RWPE1 (cell line): ENCODE data around the gene ASZ1.

Source experiments
- CTCF ChIA-PET: fragments of 350-600 bp; sonication (Branson Sonifier 250); formaldehyde crosslinking; extraction: SDS; loops from one replicate; lab custom pipeline; 2021; lab: Yijun Ruan, JAX
- POLR2A ChIA-PET: fragments of 400-600 bp; formaldehyde crosslinking; extraction: SDS; loops from one replicate; lab custom pipeline; 2020; ENCODE audit warnings: antibody characterized with exemption; ENCODE audit not compliant: low non-redundant PET; lab: Yijun Ruan, JAX
- DNase-seq: peaks from one replicate; pipeline ENCODE4 v3.0.0; 2012; ENCODE audit warnings: low spot score
- H3K27ac ChIP-seq: fragments of 450-650 bp; 2 replicates; pipeline ENCODE4 v1.5.1; 2017
- TF ChIP-seq, protein P1 (sequence below): fragments of 450-650 bp; conservative IDR thresholded peaks from 2 replicates; pipeline ENCODE4 v1.5.1; 2017; ENCODE audit warnings: low read depth, mild to moderate bottlenecking

Gene ASZ1

DNA sequence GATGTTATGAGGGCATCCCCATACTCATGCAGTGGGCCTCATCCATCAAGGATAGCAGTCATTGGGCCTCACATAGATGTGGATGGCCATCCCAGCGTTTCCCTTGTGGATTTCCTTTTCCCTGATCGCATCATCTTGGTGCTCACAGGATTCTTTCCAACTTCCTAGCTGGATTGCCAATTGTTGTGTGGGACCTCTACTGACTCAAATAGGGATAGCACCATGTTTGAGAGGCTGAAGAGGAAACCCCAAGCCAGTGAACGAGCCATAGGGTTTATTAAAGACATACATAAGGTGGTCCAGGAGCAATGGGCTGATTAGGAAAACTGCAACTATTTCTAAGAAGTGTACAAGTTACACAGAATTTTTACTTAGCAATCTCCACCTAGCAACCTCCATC lies 21.8 kb downstream of the ASZ1 start:
- TF ChIP-seq, protein P1, sequence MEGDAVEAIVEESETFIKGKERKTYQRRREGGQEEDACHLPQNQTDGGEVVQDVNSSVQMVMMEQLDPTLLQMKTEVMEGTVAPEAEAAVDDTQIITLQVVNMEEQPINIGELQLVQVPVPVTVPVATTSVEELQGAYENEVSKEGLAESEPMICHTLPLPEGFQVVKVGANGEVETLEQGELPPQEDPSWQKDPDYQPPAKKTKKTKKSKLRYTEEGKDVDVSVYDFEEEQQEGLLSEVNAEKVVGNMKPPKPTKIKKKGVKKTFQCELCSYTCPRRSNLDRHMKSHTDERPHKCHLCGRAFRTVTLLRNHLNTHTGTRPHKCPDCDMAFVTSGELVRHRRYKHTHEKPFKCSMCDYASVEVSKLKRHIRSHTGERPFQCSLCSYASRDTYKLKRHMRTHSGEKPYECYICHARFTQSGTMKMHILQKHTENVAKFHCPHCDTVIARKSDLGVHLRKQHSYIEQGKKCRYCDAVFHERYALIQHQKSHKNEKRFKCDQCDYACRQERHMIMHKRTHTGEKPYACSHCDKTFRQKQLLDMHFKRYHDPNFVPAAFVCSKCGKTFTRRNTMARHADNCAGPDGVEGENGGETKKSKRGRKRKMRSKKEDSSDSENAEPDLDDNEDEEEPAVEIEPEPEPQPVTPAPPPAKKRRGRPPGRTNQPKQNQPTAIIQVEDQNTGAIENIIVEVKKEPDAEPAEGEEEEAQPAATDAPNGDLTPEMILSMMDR: no peak
- CTCF ChIA-PET: interaction anchor here (0.7 kb wide), 1 partner anchor 168 kb away, joined by 4 read pairs; no protein-coding TSS in a partner anchor
- POLR2A ChIA-PET: no interaction called here
- H3K27ac ChIP-seq: no peak overlapping the region
- DNase-seq: no peak

DNA sequence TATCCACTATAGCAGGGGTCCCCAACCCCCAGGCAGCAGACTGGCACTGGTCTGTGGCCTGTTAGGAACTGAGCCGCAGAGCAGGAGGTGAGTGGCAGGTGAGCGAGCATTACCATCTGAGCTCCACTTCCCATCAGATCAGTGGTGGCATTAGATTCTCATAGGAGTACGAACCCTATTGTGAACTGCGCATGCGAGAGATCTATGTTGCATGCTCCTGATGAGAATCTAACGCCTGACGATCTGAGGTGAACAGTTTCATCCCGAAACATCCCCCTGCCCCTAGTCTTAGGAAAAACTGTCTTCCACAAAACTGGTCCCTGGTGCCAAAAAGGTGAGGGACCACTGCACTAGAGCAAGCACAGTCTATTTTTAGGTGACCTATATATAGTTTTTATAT lies 23.6 kb downstream of the ASZ1 start:
- ChIA-PET CTCF (no interaction called here), POLR2A (no interaction called here)
- H3K27ac ChIP-seq: no peak overlapping the region
- TF ChIP-seq, protein P1: no peak
- DNase-seq: no peak

DNA sequence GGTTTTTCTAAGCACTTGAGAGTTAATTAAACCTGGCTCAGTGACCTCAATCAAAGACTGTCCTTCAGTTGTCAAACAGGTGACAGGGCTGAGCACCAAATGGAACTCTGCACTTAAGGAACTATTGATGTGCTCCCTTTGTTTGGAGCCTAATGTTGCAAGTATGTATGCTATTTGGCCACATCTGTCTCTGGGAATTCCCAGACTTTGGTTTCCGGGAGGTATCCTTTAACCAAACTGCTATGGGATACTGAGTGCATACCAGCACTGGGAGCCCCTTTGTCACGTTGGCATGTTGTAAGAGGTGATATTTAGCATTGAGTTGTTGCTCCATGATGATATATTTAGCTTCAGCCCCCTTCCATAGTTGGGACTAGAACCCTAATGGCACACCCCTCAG lies 25.2 kb downstream of the ASZ1 start:
- ChIA-PET CTCF (no interaction called here), POLR2A (no interaction called here)
- no peak for DNase-seq
- TF ChIP-seq, protein P1: no peak
- no peak overlapping the region for H3K27ac ChIP-seq

DNA sequence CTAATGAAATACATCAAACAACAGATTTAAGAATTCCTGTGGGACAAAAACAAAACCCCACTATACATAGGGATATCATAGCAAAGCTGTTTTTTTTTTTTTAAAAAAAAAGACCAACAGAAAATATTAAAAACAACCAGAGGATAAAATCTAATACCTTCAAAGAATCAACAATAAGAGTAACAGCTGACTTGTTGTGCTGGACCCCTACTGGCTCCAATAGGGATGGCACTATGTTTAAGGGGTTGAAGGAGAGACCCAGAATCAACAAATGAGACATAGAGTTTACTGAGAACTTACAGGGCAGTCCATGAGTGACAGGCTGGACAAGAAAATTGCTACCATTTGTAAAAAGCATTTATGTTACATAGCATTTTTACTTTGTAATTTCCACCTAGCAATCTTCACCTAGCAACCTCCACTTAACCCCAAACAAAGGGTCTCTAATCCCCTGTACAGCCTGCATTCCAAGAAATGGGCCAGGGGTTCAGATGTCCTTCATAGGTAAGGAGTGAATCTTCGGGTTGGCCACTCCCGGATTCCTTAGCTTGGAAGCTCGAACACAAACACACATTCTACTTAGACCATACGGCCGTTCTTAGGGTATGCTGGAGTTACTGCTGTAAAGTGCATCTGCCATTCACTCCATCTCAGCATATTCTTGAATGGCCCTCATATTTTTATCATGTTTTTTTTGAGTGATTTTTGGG lies 25.8 kb downstream of the ASZ1 start:
- TF ChIP-seq, protein P1: no peak
- ChIA-PET CTCF (no interaction called here), POLR2A (no interaction called here)
- DNase-seq: peak; percentile 12
- no peak overlapping the region for H3K27ac ChIP-seq

DNA sequence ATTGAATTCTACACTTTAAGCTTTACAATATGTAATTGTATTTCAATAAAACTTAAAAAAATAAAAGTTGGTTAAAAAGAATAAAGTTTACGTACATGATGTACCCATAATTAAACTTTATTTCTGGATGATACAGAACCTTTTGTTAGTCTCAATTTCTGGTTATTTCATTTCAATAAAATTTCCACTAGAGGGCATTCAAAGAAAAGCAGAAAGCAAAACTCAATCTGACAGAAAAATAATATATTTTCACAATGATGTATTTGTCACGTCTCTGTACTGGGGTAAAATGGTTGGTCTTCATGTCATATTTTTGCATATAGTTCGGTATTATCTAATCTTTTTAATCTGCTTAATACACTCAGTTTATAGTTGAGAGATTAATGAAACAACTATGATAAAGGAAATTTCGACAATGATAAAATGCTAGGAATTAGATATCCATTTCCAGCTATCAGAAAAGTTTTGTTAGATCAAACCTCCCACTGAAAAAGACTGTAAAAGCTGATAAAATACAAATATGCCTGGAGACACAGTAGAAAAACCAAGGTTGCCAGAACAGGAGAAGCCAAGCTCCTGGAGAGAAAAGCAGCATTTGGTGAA lies 27.4 kb downstream of the ASZ1 start:
- ChIA-PET CTCF (interaction anchor here (0.6 to 0.8 kb wide), 2 partner anchors 22 to 81 kb away, joined by 3 to 5 read pairs; no protein-coding TSS in a partner anchor), POLR2A (no interaction called here)
- peak; percentile 14 for DNase-seq
- no peak overlapping the region for H3K27ac ChIP-seq
- TF ChIP-seq, protein P1: peak; percentile 71

DNA sequence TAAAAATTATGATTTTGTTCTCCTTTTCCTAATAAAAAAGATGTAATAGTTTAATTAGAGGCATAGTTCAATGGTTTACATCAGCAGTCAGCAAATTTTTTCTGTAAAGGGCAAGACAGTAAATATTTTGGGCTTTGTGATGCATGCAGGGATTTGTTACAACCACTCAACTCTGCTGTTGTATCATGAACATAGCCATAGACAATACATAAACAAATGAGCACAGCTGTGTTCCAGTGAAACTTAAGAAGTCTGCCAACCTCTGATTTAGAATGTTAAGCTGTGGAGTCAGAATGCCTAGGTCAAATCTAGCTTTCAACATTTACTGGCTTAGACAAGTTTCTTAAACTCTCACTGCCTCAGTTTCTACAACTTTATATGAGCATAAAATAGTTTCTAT lies 31.6 kb downstream of the ASZ1 start:
- ChIA-PET CTCF (interaction anchor here (0.7 to 1.2 kb wide), 2 partner anchors 183 to 347 kb away, joined by 4 to 5 read pairs; no protein-coding TSS in a partner anchor), POLR2A (no interaction called here)
- no peak overlapping the region for H3K27ac ChIP-seq
- TF ChIP-seq, protein P1: no peak
- no peak for DNase-seq
